ENCODE results near the gene SCNN1G.

DNA sequence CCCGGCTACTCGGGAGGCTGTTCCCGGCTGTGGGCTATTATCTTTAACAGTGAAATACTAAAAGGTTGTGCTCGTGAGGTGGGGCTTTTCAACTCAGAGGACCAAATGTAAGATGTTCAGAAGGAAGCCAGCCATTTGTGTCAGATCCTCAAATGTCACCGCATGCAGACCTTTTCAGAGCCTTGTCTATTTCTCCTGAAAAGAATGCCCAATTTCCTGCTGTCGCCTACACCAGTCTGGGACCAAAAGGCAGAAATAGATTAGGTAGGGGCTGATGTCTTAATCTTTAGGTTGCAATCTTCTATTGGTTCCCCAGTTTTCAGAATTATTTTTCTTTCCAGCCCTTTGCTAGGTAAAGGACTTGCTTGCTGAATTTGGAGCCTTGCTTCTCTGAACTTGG lies 24.4 kb upstream of the SCNN1G start:
- TF ChIP-seq, protein P1, sequence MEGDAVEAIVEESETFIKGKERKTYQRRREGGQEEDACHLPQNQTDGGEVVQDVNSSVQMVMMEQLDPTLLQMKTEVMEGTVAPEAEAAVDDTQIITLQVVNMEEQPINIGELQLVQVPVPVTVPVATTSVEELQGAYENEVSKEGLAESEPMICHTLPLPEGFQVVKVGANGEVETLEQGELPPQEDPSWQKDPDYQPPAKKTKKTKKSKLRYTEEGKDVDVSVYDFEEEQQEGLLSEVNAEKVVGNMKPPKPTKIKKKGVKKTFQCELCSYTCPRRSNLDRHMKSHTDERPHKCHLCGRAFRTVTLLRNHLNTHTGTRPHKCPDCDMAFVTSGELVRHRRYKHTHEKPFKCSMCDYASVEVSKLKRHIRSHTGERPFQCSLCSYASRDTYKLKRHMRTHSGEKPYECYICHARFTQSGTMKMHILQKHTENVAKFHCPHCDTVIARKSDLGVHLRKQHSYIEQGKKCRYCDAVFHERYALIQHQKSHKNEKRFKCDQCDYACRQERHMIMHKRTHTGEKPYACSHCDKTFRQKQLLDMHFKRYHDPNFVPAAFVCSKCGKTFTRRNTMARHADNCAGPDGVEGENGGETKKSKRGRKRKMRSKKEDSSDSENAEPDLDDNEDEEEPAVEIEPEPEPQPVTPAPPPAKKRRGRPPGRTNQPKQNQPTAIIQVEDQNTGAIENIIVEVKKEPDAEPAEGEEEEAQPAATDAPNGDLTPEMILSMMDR (IDR thresholded peaks at IDR 0.05; ENCODE audit: low read depth, low read length, missing input control) = no peak
- no peak for TF ChIP-seq FOXA1 (IDR thresholded peaks at IDR 0.05)
- TF ChIP-seq JUND (IDR thresholded peaks at IDR 0.05) = no peak
- TF ChIP-seq TAF1 (conservative IDR thresholded peaks at IDR 0.05) = no peak
- TF ChIP-seq, protein P2, sequence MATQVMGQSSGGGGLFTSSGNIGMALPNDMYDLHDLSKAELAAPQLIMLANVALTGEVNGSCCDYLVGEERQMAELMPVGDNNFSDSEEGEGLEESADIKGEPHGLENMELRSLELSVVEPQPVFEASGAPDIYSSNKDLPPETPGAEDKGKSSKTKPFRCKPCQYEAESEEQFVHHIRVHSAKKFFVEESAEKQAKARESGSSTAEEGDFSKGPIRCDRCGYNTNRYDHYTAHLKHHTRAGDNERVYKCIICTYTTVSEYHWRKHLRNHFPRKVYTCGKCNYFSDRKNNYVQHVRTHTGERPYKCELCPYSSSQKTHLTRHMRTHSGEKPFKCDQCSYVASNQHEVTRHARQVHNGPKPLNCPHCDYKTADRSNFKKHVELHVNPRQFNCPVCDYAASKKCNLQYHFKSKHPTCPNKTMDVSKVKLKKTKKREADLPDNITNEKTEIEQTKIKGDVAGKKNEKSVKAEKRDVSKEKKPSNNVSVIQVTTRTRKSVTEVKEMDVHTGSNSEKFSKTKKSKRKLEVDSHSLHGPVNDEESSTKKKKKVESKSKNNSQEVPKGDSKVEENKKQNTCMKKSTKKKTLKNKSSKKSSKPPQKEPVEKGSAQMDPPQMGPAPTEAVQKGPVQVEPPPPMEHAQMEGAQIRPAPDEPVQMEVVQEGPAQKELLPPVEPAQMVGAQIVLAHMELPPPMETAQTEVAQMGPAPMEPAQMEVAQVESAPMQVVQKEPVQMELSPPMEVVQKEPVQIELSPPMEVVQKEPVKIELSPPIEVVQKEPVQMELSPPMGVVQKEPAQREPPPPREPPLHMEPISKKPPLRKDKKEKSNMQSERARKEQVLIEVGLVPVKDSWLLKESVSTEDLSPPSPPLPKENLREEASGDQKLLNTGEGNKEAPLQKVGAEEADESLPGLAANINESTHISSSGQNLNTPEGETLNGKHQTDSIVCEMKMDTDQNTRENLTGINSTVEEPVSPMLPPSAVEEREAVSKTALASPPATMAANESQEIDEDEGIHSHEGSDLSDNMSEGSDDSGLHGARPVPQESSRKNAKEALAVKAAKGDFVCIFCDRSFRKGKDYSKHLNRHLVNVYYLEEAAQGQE (IDR thresholded peaks at IDR 0.05) = no peak
- TF ChIP-seq GABPA (IDR thresholded peaks at IDR 0.05 in 1 of 2, conservative IDR thresholded peaks at IDR 0.05 in 1 of 2) = no peak
- TF ChIP-seq MAX (IDR thresholded peaks at IDR 0.05) = no peak
- TF ChIP-seq HNF4A (conservative IDR thresholded peaks at IDR 0.05) = no peak
- no peak for TF ChIP-seq SP1 (IDR thresholded peaks at IDR 0.05)
- no peak for TF ChIP-seq HNF4G (IDR thresholded peaks at IDR 0.05)
- no peak for TF ChIP-seq FOXA2 (IDR thresholded peaks at IDR 0.05)
- no peak for TF ChIP-seq YY1 (IDR thresholded peaks at IDR 0.05)
